PC-3 (cell line): ENCODE results near the gene HUNK.

ENCODE experiments used
- EZH2 ChIP-seq: fragments of 300-600 bp; sonication (generic); IDR thresholded peaks from one replicate; pipeline ENCODE4 v1.6.1; 2017; ENCODE audit warnings: antibody characterized with exemption, mild to moderate bottlenecking, low read length; ENCODE audit not compliant: unreplicated experiment
- EZH2phosphoT487 ChIP-seq: fragments of 300-600 bp; sonication (generic); IDR thresholded peaks from 2 replicates; pipeline ENCODE4 v1.6.1; 2018; ENCODE audit warnings: mild to moderate bottlenecking, antibody characterized with exemption, low read length, borderline replicate concordance

DNA sequence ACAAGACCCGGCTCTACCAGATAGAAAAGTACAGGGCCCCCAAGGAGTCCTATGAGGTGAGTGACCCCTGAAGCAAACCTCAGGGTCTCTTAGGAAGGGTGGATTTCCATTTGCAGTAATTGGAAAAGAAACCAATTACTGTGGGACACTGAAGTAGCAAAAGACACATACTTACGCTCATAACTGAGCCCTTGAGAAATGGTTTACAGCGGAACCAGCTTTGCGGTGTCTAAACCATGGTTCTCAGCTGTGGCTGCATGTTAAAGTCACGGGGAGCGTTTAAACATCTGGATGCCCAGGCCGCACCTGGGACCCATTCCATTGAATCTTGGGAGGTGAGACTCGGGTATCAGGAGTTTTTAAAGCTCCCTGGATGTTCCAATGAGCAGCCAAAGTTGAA is 110.7 kb downstream of the HUNK start:
- no peak for TF ChIP-seq EZH2
- TF ChIP-seq EZH2phosphoT487: no peak
